Activated CD8-positive, alpha-beta memory T cell treated with anti-CD3 and anti-CD28 coated beads, Interleukin-2, amount 50 U/mL, for 4 hours (primary cell): ENCODE data around the gene ARTN.
A peak's percentile ranks its signal among the peaks of the same experiment; 100 is the strongest.

Experiments used
- DNase-seq: peaks from one replicate; pipeline ENCODE4 v3.0.0-alpha.2; 2020

Gene ARTN

GRCh38 chr1:43925846-43926245, 7.8 kb upstream of the ARTN start:
- DNase-seq, result no peak

- DNase-seq, result no peak
Observed at GRCh38 chr1:43930168-43930948, 3.2 kb upstream of the ARTN start.

- DNase-seq, result no peak
Observed at GRCh38 chr1:43930949-43931275, 2.7 kb upstream of the ARTN start.

GRCh38 chr1:43931711-43932660, 1.6 kb upstream of the ARTN start:
- no peak for DNase-seq

GRCh38 chr1:43932786-43933385, 715 bp upstream of the ARTN start:
- DNase-seq, result no peak

- DNase-seq, result peak; percentile 54
Observed at GRCh38 chr1:43934101-43934985, 742 bp downstream of the ARTN start.

GRCh38 chr1:43934986-43935324, 1.4 kb downstream of the ARTN start:
- no peak for DNase-seq

- DNase-seq, result no peak
Observed at GRCh38 chr1:43935711-43936427, 2.3 kb downstream of the ARTN start.

- DNase-seq, result no peak
Observed at GRCh38 chr1:43936431-43937151, 3.0 kb downstream of the ARTN start.

GRCh38 chr1:43937179-43937865, 3.7 kb downstream of the ARTN start:
- DNase-seq, result no peak

- no peak for DNase-seq
Observed at GRCh38 chr1:43938383-43938782, 4.8 kb downstream of the ARTN start.

- no peak for DNase-seq
Observed at GRCh38 chr1:43938892-43939587, 5.4 kb downstream of the ARTN start.

GRCh38 chr1:43942411-43942810, 8.8 kb downstream of the ARTN start:
- DNase-seq, result no peak

- DNase-seq, result no peak
Observed at GRCh38 chr1:43944860-43945259, 11.3 kb downstream of the ARTN start.

- no peak for DNase-seq
Observed at GRCh38 chr1:43945674-43946235, 12.2 kb downstream of the ARTN start.

GRCh38 chr1:43946236-43947060, 12.8 kb downstream of the ARTN start, which contains the start of gene IPO13:
Gene IPO13 (plus strand): TSS chr1:43946950. CDS start chr1:43947601, 651 bp downstream.
- DNase-seq, result peak; percentile 96

GRCh38 chr1:43947061-43947873, 13.7 kb downstream of the ARTN start:
- DNase-seq, result no peak
